Measurements from ENCODE around the gene SIPA1L3. TPM values are rescaled to one million over a fixed set of nuclear protein-coding genes. Genes with fewer than 3 reads are reported as not detected.

Gene SIPA1L3
- total RNA-seq, 1 donor from 2014 or later = 15.0 TPM

- no peak for ATAC-seq
Measured at GRCh38 chr19:38125238-38125637, 218.2 kb downstream of the SIPA1L3 start.

- ATAC-seq = no peak
Measured at GRCh38 chr19:38130399-38130798, 223.4 kb downstream of the SIPA1L3 start.

GRCh38 chr19:38132781-38133180 lies 225.8 kb downstream of the SIPA1L3 start:
- ATAC-seq = no peak

- no peak for ATAC-seq
Measured at GRCh38 chr19:38133319-38133718, 226.3 kb downstream of the SIPA1L3 start.

- peak; percentile 59 for ATAC-seq
Measured at GRCh38 chr19:38134540-38135149, 227.6 kb downstream of the SIPA1L3 start.

GRCh38 chr19:38135150-38135998 lies 228.4 kb downstream of the SIPA1L3 start:
- peak; percentile 86 for ATAC-seq

- no peak for ATAC-seq
Measured at GRCh38 chr19:38139122-38139521, 232.1 kb downstream of the SIPA1L3 start.

GRCh38 chr19:38141108-38141507 lies 234.1 kb downstream of the SIPA1L3 start:
- ATAC-seq = no peak

- ATAC-seq = peak; percentile 55
Measured at GRCh38 chr19:38142176-38143035, 235.4 kb downstream of the SIPA1L3 start.

- no peak for ATAC-seq
Measured at GRCh38 chr19:38143847-38144246, 236.8 kb downstream of the SIPA1L3 start.

- no peak for ATAC-seq
Measured at GRCh38 chr19:38144667-38145066, 237.7 kb downstream of the SIPA1L3 start.

GRCh38 chr19:38145623-38146022 lies 238.6 kb downstream of the SIPA1L3 start:
- peak; percentile 81 for ATAC-seq

GRCh38 chr19:38148337-38148736 lies 241.3 kb downstream of the SIPA1L3 start:
- no peak for ATAC-seq

GRCh38 chr19:38149661-38150061 lies 242.7 kb downstream of the SIPA1L3 start:
- ATAC-seq = no peak

GRCh38 chr19:38151242-38151641 lies 244.2 kb downstream of the SIPA1L3 start:
- ATAC-seq = no peak

- ATAC-seq = no peak
Measured at GRCh38 chr19:38152461-38153379, 245.7 kb downstream of the SIPA1L3 start.

- ATAC-seq = no peak
Measured at GRCh38 chr19:38155453-38155852, 248.4 kb downstream of the SIPA1L3 start.

- ATAC-seq = no peak
Measured at GRCh38 chr19:38158730-38159129, 251.7 kb downstream of the SIPA1L3 start.

- ATAC-seq = peak; percentile 74
Measured at GRCh38 chr19:38162094-38162493, 255.1 kb downstream of the SIPA1L3 start.

- no peak for ATAC-seq
Measured at GRCh38 chr19:38162632-38163031, 255.6 kb downstream of the SIPA1L3 start.

GRCh38 chr19:38163419-38164290 lies 256.6 kb downstream of the SIPA1L3 start:
- no peak for ATAC-seq

Data from esophagus mucosa (tissue), 1 donor.